22Rv1 (cell line): Measurements from ENCODE around the gene VEZT.

Source experiments
- ZFX ChIP-seq: fragments of 450-650 bp; IDR thresholded peaks from 2 replicates; pipeline ENCODE4 v1.6.1; 2017; ENCODE audit warnings: antibody characterized with exemption, borderline replicate concordance
- TF ChIP-seq, protein P1 (sequence below): fragments of 450-650 bp; IDR thresholded peaks from 2 replicates; pipeline ENCODE4 v1.5.1; 2017; ENCODE audit warnings: mild to moderate bottlenecking

DNA sequence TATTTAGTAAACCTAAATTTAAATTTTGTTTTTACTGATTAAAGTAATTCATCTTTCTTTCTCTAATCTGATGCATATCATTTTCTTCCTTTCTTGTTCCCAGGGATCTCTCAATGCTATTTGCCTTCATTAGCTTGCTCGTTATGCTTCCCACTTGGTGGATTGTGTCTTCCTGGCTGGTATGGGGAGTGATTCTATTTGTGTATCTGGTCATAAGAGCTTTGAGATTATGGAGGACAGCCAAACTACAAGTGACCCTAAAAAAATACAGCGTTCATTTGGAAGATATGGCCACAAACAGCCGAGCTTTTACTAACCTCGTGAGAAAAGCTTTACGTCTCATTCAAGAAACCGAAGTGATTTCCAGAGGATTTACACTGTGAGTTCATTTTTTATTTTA lies 48.6 kb downstream of the VEZT start:
- TF ChIP-seq, protein P1, sequence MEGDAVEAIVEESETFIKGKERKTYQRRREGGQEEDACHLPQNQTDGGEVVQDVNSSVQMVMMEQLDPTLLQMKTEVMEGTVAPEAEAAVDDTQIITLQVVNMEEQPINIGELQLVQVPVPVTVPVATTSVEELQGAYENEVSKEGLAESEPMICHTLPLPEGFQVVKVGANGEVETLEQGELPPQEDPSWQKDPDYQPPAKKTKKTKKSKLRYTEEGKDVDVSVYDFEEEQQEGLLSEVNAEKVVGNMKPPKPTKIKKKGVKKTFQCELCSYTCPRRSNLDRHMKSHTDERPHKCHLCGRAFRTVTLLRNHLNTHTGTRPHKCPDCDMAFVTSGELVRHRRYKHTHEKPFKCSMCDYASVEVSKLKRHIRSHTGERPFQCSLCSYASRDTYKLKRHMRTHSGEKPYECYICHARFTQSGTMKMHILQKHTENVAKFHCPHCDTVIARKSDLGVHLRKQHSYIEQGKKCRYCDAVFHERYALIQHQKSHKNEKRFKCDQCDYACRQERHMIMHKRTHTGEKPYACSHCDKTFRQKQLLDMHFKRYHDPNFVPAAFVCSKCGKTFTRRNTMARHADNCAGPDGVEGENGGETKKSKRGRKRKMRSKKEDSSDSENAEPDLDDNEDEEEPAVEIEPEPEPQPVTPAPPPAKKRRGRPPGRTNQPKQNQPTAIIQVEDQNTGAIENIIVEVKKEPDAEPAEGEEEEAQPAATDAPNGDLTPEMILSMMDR = no peak
- no peak for TF ChIP-seq ZFX
